GM10847 (cell line): ENCODE results near the gene SLC2A13.

Experiments
- POLR2A ChIP-seq: IDR thresholded peaks from 2 replicates; pipeline ENCODE4 v1.6.1; 2011; ENCODE audit not compliant: insufficient read length; ENCODE audit errors: extremely low read depth

The SLC2A13 gene

GRCh38 chr12:40032433-40033241, 73.2 kb downstream of the SLC2A13 start:
- TF ChIP-seq POLR2A, result no peak

DNA sequence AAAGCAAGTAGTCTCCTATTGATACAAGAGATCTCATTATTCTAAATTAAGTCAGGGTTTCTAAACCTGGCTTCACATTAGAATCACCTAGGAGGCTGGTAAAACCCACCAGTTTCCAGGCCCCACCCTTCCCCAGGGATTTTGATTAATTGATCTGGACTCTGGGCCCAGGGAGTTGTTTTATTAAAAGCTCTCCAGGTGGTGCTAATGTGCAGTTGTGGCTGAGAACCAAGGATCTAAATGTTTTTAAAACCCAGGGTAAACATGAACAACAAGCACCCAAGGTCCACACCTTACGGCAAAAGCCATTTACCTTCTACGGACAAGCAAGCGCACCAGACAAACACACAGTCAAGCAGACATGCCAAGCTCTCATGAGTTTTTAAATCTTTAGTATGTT, 73.9 kb downstream of the SLC2A13 start:
- no peak for TF ChIP-seq POLR2A

DNA sequence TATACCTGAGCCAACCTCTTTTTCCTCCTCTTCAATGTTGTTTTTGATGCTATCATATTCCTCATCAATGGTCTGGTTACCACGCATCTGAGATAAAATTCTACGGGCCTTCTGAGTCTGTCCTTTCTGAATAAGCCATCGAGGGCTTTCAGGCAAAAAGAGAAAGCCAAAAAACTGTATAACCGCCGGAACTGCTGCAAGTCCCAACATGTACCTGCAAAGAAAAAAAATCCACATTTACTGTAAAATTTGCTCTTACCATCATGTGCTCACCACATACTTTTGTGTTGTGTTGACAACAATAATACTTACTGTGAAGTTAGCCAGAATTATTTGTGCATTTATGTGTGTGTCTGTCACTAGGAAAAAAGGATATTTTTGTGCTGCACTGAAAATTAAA, 77.6 kb downstream of the SLC2A13 start:
- TF ChIP-seq POLR2A, result no peak

GRCh38 chr12:40022850-40023249, 83.0 kb downstream of the SLC2A13 start:
- TF ChIP-seq POLR2A, result no peak

GRCh38 chr12:40020261-40020691, 85.6 kb downstream of the SLC2A13 start:
- TF ChIP-seq POLR2A, result no peak

DNA sequence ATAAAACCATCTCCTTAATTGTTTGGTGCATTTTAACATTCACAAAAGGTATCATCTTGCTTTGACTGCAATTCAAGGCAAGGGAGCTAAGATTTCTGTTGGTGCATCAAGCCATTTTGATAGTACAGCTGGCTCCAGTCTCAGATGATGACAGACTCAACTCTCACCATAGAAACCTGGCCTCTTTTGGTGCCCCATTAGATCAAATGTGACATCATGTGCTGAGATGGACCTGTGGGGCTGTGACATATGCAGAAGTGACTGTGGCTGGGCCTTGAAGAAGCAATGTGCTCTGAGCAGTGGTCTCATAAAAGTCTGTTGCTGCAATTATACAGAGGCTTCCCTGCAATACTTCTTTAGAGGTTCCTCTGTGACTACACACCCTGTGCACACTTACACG, 88.4 kb downstream of the SLC2A13 start:
- TF ChIP-seq POLR2A, result no peak

GRCh38 chr12:40016980-40017379, 88.9 kb downstream of the SLC2A13 start:
- no peak for TF ChIP-seq POLR2A

DNA sequence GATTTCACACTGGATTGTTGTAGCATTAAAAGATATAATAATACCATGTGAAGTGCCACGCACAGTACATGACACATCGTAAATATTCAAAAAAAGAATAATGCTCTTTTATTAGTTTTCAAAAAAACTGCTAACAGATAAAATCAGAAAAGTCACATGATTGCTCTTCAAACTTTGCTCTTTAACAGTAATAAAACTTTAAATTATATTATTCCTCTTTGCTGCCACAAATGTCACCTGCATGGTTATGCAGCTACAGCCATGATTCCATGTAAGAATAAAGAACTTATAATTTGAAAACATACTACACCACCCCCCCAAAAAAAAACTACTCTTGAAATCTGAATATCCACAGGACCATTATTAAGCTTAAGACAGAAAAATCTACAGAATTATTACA, 90.0 kb downstream of the SLC2A13 start:
- TF ChIP-seq POLR2A, result no peak

GRCh38 chr12:40015345-40015744, 90.5 kb downstream of the SLC2A13 start:
- TF ChIP-seq POLR2A, result no peak

- no peak for TF ChIP-seq POLR2A
Observed at GRCh38 chr12:40013847-40014246, 92.0 kb downstream of the SLC2A13 start.

- TF ChIP-seq POLR2A, result no peak
Observed at GRCh38 chr12:40013292-40013691, 92.6 kb downstream of the SLC2A13 start.

GRCh38 chr12:40012711-40013110, 93.2 kb downstream of the SLC2A13 start:
- no peak for TF ChIP-seq POLR2A

GRCh38 chr12:40011775-40012129, 94.1 kb downstream of the SLC2A13 start:
- TF ChIP-seq POLR2A, result no peak

DNA sequence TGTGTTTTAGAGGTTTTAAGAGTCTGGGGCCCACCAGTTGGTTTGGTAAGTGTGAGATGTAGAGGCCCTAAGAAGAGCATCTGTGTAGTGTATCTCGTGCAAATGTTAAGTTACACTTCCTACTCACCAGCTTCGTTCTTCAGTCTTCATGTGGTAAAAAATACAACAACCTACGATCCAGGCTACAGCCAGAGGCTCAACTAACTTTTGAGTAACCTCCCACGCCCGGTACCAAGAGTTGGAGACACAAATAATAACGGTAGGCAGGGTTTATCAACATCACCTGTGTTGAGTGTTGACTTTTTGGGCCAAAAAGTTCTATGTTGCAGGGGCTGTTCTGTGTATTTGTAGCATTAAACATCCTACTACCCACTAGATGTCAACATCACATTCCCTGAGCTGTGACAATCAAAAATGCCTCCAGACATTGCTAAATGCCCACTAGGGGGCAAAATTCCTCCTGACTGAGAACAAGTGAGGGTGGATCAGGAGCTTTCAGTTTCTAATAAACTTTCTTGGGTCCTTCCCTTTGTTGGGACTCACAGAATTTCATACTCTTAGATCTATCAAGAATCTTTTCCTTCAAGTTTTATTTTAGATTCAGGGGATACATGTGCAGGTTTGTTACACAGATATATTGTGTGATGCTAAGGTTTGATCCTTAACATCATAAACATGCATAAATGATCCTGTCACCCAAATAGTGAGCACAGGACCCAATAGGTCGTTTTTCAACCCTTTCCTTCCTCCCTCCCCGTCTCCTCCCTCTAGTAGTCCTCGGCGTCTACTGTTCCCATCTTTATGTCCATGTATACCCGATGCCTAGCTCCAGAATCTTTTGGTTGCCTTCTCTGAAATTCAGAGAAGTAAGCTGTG, 94.7 kb downstream of the SLC2A13 start:
- no peak for TF ChIP-seq POLR2A

DNA sequence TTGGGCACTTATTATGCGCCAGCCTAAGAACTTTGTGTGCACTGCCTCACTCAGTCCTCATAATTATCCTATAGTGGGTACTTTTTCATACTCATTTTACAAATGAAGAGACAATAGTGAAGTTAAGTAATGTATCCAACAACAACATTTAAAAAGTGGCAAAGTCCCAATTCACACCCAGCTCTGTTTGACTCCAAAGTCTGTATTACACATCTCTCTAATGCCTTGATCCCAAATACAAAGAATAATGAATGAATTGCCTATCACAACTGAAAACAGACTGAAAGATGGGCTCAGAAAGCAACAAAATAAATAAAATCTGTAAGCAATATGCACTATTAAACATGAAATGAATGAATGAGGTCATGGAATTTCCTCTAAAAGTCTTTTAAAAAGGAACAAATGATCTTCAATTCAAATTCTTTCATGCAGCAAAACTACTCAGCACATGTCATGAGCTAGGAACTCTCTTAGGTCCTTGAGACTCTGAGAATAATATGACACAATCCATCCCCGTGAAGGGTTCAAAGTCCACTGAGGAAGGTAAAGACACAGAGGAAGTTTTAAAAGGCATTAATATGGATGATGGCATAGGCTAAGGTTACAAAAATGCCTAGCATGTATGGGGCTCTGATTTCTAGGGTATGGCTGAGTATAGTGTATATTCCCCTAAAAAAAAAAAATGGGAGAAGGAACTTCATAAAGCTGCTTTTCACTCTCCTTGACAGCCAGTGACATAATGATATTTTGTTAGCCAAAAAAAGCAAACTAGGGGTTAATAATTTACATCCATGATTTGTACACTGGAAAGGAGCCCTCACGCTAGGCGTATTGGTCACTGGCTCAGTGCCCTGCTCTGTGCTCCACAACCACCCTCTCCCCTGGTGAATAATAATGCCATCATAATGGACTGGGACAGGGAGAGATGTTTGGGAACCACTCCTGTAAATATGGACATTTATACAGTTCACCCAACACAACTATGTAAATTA, 103.4 kb downstream of the SLC2A13 start:
- no peak for TF ChIP-seq POLR2A
